Activated CD8-positive, alpha-beta memory T cell treated with anti-CD3 and anti-CD28 coated beads for 24 hours (primary cell): Measurements from ENCODE around the gene MYLK3.
A peak's percentile ranks its signal among the peaks of the same experiment; 100 is the strongest.

Experiments used
- DNase-seq: peaks from one replicate; pipeline ENCODE4 v3.0.0-alpha.2; 2020

Gene MYLK3

DNA sequence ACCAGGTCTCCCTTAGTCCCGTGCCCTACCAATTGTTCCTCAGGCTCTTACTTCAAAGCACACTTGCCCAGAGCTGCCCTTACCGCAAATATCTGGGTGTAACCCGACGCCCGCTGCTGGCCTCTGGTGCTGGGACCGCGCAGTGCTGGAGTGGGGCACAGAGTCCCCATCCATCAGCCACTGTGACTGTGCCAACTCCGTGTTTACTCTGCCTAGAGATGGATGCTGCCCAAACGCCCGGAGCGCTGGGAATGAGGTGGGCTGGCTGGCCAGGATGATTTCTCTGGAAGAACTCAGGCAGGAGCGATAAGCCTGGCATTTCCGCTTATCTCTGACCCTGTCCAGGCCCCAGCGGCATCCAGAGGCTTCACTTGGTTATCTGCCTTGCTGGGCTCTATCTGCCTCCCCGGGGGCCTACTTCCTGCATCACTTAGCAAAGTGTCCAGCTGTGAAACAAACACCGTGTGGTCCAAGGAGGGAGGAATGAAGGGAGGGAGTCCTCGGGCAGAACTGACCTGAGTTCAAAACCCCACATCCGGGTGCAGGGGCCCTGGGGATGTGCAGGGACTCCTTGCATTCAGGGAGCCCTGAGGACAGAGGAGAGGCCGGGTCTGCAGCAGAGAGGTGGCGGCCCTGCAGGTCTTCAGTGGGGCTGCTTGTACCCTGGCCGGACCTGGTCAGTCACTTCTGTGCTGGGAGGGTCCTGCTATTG lies 9.4 kb upstream of the MYLK3 start:
- DNase-seq = no peak

DNA sequence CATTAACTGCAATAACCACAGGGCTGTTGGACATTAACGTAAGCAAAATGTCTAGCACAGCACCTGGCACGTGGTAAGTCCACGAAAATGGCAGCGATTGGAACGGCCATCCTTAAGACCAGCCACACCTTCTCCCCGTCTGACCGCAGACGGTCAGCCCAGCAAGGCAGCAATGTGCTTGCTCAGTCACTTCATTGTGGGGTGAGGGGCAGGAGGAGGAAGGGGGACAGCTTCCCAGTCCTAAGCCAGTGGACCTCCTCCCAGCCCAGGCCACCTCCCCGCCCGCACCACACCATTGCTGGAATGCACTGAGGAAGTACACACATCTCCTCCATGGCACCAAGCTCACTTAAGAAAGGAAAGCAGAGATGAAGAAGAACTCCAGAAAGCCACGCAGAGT lies 8.6 kb upstream of the MYLK3 start:
- no peak for DNase-seq

DNA sequence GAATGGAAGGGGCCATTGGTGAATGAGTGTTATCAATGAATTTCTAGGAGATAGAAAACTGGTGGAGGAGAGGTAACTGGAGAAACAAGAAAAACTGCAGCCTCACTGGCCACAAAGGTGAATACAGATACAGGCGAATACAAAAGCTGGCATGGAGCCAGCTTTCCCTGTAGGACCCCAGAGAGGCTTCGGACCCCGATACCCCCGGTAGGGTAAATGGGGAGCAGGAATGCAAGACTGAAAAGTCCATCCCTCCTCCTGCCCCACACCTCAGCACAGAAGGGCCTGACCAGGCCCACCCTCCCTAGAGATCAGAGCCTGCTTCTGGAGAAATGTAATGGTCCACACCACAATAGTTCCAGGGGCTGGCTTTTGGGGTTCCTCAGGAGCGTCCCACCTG lies 4.9 kb upstream of the MYLK3 start:
- DNase-seq = no peak

DNA sequence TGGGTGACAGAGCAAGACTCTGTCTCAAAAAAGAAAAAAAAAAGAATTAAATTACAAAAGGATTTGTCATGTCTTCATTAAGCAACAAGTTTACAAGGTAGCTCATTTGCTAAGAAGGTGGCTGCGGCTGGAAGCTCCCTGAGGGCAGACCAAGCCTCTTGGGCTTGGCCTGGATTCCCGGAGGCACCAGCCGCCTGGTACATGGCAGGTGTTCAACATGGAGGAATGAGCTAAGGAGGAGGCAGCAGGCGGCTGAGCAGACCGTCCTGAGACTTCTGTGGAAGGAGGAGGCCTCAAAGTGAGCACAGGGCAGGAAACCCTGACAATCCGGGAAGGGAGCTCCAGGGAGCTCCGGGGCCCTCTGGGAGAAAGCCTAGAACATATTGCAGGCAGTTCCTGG lies 3.2 kb upstream of the MYLK3 start:
- no peak for DNase-seq

DNA sequence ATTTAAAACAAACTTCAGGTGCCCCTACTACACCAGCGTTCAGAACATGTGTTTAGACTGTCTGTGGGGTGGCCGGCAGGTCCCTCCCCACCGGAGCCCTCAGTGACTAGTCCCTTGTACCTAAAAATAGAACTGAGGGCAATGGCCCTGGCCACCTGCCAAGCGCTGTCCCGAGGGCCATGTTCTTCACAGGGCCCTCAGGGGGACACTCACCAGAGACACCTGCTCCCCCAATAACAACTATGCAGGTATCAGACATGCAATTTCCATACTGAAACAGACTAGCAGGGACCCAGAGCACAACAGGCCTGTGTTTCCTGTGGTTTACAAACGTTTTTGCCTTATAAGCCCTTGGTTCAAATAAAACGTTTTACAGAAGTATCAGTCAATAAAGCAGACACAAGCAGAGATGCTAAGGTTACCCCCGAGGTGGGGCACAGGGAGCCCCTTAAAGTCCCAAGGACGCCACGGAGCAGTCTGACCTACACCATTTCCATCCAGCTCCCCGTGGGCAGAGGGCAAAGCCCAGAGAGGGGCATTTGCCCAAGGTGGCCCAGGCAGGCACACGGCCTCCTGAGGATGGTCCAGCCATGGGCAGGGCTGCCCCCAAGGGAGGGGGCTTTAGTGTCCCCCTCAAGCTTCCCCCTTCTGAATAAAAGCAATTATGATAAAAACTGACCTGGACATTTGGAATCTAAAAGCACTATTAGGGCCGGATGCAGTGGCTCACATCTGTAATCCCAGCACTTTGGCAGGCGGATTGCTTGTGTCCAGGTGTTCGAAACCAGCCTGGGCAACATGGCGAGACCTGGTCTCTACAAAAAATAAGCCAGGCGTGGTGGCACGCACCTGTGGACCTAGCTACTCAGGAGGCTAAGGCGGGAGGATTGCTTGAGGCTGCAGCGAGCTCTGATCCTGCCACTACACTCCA lies 896 bp upstream of the MYLK3 start:
- no peak for DNase-seq

DNA sequence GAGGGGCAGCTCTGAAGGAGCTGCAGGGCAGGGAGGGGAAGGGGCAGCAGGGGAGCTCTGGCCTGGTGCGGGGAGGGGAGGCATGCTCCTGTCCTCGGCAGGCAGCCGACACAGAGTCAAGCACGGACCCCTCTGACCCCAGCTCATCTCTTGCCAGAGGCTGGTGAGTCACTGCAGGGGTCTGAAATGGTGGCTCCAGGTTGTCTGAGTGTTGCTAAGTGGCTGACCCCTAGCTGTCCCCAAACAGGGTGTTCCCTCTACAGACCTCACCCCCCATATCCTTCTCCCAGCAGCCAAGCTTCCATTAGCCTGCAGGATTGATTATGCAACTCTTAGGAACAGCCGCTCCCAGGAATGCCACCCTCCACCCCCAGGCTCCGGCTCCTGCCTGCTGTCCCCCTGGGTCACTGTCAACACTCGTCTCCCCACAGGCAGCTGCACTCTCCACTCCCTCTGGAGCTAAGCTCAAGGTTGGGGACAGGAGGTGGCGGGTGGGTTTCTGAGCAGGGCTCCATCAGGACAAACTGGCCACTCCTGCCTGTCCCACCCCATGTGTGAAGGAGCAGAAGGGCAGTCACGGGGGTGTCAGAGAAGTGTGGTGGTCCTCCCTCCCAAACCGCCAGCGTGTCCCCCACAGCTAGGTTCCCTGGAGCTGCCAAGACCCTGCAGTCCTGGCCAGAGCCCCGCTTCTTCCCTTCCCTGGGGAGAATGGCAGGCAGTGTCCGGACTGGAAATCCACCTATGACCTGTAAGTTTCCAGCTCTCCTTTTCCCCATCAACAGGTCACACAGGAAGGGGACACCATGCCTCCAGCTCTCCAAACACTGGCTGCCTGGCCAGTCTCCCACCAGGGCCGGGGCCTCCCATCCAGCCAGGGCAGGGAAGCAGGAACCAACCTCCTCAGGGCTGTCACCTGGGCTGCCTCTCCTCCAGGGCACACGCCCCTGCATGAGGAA lies 1.0 kb downstream of the MYLK3 start:
- no peak for DNase-seq

DNA sequence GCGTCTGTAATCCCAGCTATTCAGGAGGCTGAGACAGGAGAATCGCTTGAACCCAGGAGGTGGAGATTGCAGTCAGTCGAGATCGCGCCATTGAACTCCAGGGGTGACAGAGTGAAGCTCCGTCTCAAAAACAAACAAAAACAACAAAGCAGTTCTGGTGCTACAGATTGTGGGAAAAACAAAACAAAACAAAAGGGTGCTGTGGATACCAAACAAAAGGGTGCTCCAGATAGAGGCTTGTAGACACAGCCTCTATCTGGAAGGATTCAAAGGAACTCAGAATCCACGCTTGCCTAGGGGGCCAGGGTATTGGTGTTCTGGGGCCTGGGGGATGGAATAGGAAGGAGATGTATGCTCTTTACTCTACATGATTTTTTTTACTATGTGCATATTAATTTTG lies 2.5 kb downstream of the MYLK3 start:
- DNase-seq = no peak

DNA sequence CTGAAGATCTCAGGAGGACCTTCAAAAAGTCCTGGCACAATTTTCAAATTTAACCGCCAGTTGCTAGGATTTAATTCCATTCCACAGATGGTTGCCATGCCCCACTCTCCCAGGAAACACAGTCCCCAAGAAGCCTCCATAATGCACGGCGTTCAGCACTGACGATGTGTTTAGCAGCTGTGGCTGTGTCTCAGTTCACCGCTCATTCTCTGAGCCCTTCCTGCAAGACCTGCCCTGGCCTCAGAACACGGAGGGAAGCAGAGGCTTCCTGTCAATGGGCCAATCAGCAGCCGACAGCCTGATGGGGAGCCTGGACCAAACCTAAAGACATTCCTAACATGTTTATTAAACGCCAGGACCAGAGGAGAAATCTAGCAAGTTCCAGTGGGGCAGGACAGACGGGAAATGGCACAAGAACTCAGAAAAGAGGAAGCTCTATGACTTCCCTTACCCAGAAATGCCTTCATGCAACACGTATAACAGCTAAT lies 4.9 kb downstream of the MYLK3 start:
- no peak for DNase-seq

DNA sequence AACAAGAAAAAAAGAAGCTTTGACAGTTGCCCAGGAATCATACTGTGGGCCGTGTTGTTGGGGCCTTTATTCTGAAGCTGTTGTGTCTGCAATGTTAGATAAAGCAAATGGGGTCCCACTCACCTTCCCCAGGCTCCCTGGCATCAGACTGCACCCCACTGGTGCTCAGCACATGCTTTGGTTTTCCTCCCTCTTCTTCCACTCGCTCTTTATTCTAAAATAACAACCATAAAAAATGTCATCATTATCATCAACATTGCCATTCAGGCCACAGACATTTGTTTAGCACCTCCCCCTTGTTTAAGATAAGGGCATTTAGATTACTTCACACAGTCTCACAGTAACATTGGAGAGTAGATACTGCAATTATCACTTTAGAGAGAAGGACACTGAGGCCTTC lies 8.2 kb downstream of the MYLK3 start:
- DNase-seq = no peak

DNA sequence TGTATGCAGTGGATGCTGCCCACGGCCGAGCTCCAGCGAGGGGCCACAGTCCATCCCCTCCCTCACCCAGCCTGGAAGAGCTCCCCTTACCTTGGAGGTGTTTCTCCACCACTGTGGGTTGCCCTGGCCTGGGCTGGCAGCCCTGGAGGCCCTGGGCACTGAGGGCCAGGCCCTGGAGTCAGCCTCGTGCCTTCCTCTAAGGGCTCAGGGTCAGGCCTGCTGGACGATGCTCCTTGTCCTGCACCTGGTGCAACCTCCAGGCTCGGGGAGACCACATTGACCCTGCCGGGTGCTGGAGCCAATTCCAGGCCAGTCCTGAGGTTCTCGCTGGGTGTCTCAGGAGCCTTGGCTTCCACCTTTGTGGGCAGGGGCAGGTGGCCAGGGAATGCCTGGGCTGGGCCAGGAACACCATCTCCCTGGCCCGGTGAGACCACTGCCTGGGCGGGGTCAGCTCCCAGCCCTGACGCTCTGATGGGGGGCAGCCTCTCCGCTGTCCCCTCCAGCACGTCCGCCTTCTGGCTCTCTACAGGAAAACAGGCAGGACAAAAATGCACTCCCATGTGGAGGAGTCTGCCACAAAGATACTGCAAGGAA lies 10.4 kb downstream of the MYLK3 start:
- DNase-seq = no peak

DNA sequence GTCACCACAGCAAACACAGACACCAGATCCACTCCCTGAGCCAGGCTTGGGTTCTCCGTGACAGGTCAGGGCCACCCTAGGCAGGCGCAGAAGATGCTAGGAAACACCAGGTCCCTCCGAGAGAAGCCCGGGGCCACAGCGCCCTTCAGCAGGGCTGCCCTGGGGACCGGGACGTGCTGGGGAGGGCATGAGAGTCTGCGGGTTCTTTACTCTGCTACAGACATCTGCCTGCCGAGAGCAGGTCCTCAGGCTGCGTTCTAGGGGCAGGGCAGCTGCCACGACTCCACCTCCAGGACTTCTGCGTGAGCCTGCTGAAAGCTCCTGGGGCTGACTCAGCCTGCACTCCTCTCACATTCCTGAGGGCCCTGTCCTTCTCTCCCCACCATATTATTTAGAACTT lies 11.4 kb downstream of the MYLK3 start:
- no peak for DNase-seq

DNA sequence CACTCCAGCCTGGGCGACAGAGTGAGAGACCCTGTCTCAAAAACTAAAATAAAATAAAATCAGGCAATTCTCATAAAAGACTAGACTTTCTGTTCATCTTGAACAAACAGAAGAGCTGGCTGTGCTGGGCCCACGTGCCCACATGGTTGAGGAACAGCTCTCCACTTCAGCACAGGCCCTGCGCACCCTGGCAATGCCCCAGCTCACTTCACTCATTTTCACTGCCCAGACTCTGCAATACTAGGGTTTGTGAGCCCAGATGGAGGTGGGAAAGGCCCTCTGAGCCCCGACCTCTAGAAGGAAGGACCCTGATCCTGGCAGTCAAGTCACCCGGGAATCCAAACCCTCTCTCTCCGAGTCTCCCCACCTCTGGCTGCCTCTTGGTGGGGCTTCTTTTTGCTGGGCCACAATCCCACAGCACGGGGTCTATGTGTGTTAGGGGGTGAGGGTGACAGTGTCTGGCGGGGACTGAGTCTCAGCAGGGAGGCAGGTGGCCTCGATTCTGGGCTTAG lies 14.8 kb downstream of the MYLK3 start:
- no peak for DNase-seq

DNA sequence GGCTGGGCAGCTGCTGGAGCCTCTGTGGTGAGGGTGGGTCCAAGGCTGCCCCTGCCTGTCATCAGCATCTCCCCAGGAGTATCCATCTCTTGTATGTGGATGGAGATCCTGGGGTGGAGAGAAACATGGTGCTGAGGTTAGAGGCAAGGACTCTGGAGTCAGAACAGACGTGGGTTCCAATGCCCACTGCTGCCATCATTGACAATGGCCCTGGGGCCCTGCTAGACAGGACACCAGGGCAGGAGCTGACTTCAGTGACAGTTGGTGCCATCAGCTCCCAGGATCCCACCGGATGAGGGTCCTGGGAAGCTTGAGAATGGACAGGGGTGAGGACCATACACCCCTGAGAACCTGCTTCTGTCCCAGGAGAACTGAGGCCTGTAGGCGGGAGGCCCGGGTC lies 15.6 kb downstream of the MYLK3 start:
- DNase-seq = no peak

DNA sequence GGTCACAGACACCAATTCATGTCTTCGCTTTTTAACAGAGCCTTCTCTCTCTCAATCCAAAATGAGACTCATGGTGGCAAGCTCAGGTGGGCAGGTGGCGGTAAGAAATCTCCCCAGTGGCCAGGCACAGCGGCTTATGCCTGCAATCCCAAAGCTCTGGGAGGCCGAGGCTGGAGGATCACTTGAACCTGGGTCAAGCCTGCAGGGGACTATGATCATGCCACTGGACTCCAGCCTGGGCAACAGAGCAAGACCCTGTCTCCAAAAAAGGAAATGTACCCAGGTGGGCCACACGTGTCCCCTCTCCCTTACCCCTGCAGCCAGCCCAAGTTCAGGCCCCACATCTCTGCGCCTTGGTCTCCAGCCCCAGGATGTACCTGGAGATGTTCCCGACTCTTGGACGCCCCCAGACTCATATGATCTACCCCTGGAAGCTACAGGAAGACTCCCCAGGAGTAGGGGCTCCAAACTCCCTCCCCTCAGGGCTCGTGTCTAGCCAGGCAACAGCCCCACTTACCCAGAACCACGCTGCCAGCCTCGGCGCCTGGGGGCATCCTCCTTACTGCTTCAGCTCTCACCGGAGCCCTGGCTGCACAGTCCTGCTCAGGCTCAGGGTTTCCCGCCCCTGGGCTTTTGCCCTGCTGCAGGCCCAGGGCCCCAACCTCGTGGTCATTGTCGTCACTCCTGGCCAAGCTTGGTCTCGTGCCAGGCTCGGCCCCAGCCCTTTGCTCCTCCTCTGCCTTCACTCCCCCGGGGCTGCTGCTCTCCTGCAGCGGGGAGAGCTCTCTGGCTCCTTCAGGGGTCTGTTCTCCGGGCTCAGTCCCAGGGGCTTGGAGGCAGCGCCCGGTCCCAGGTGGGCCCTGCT lies 16.2 kb downstream of the MYLK3 start:
- DNase-seq = no peak

DNA sequence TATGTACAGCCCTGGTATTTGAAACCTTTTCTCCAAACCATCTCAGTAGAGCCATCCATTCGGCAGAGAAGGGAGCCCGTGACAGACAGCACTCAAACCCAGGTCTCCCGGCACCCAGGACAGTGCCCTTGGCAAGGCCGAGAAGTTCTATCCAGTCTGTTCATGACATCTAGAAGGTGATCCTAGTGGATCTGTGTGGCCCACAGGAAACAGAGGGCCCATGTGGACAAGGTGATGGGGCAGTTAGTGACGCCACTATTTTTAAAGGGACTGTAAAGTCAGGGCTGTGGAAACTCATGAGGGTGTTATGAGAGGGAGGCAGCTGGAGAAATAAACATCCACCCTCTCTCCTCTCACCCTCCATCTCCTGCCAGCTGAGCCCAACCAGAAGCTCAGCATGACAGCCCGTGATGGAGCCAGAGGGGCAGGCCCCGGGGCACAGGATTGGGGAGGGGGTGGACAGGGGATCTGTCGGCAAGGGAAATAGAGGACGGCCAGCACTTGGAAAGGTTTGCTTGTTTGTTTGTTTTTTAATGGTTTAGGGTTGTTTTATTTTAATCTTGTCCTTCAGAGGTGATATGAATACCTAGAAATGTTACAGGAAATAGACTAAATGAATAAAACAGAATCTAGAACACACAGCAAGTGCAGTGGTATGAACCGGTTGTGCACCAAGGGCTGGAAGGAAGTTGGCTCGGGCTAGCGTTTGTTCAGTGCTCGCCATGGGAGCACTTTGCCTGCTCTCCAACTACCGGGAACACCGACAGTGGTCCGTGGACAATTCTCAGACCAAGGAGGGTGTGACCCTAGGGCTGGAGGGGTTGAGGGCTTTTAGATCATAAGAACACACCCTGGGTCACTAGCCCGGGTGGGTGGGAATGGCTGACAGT lies 17.1 kb downstream of the MYLK3 start:
- no peak for DNase-seq

DNA sequence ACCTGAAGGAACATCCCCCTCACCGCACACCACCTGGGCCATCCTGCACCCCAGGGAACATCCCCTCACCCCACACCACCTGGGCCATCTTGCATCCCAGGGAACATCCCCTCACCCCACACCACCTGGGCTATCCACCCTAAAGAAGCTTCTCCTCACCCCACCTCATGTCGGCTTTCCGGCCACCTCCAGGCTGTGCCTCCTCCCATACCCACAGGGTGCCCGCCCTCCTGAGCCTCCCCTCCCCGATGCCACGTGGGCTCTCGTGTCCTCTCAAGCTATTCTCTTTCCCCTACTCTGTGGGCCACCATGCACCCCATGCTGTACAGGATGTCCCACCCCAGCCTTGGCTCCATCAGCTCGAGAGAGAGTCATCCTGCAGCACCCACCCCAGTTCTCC lies 18.0 kb downstream of the MYLK3 start:
- DNase-seq = no peak

DNA sequence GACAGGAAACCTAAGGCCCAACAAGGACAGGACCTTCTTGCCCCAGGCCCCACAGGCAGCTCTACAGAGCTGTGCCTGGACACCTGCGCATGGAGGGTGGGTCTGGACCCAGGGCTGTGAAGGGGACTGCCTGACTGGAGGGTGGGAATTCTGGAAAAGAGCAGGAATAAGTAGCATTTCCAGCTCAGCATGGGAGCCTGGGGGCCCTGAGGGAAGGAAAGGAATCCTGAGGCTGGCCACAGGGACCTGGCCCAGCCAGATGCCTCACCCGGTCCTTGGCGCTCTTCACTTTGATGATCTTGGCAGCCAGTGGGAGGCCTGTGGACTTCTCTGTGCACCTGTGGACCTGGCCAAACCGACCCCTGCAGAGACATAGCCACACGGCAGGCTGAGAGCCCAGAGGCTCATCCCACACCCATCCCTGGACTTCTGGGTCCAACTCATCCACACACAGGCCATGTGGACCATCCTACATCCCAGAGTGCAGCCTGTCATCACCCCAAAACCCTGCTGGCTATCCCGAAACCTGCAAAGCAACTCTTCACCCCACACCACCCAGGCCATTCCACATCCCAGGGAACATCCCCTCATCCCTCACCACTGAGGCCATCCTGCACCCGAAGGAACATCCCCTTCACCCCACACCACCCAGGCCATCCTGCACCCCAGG lies 18.7 kb downstream of the MYLK3 start:
- no peak for DNase-seq

DNA sequence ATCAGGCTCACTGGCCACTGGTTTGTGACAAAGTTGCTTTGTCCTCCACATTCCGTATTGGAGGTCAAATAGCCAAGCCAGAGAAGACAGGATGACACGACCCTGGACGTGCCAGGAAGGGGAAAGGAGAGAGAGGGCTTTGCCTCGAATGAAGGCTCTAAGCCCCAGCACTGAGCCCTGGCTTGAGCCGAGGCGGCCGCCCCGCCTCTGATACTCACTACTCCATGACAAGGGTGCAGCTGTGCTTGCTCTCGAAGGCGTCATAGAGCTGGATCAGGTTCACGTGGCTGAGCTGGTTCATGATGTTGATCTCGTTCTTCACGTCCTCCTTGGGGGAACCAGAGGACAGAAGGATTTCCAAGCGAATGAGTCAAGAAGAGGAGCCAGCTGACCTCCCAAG lies 19.3 kb downstream of the MYLK3 start:
- DNase-seq = no peak

DNA sequence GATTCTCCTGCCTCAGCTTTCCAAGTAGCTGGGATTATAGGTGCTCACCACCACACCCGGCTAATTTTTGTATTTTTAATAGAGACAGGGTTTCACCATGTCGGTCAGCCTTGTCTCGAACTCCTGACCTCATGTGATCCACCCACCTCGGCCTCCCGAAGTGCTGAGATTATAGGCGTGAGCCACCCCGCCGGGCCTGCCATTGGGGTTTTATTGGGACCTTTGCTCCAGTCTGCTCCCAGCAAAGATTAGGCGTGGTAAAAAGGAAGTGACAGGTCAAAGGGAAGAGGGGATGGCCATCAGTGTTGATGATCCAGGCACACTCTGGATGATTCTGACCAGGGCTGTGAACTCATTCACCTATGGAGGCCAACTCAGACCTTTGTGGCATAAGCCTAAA lies 20.5 kb downstream of the MYLK3 start:
- no peak for DNase-seq

DNA sequence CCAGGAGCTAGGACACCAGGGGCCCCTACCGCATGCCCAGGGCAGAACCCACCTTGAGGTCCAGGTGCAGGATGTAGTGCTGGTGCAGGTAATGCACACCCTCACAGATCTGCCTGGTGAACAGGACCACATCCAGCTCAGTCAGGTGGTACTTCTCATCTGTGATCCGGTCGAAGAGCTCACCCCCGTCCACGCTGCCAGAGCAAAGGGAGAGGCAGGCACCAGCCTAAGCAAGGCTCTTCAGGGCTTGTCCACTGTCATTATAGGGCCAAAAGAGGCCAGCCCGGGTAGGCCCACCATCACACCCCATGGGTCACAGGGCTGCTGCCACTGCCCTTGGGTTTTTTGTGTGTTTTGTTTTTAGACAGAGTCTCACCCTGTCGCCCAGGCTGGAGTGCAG lies 21.0 kb downstream of the MYLK3 start:
- peak; percentile 35 for DNase-seq
